Measurements from ENCODE around the gene PIEZO1.
A peak's percentile ranks its signal among the peaks of the same experiment; 100 is the strongest.
"Not testable (repeated sequence)": the region's sequence is repeated elsewhere in the genome, so short reads cannot be mapped to it uniquely, and the experiment has no call there.

The PIEZO1 gene

DNA sequence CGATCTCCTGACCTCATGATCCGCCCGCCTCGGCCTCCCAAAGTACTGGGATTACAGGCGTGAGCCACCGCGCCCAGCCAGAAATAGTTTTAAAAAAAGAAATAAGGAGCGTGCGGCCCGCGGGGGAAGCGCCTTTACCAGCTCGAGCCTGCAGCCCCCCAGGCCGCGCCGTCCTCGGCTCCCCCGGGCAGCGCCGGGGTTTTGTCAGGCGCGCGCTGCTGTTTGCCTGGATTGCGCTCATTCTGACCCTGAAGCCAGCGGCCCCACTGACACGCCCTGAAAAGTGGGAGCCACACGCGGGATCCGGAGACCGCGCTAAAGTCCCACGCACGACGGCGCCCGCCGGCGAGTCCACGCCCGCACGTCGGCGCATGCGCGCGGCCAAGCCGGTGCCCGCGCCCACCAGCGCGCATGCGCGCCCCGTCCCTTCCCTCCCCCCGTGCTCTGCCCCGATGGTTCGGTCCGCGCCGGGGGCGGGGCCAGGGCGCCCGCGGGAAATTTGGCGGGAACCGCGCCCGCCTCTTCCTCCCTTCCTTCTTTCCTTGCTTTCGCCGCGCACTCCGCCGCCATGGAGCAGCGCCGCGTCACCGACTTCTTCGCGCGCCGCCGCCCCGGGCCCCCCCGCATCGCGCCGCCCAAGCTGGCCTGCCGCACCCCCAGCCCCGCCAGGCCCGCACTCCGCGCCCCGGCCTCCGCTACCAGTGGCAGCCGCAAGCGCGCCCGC lies 18.4 kb upstream of the PIEZO1 start, which contains the start of gene CDT1:
Gene CDT1 (plus strand): TSS at position 526 of the 724 bp plus-strand sequence. CDS start 43 bp downstream, at position 569.
- peak; percentile 78 for DNase-seq

DNA sequence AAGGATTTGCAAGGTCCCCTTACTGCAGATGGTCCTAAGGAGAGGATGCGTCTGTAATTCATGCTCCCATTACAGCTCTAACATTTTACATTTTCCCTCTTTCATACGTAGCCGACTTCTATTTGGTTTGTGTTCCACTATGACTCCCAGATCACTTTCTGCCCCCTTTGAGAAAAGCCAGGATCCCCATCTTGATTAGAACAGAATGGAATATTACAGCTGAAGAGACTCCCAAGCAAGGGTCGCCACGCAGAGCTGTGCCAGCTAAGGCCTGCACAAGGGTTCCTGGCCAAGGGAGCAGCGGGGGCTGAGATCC lies 15.2 kb upstream of the PIEZO1 start:
- DNase-seq, result no peak

DNA sequence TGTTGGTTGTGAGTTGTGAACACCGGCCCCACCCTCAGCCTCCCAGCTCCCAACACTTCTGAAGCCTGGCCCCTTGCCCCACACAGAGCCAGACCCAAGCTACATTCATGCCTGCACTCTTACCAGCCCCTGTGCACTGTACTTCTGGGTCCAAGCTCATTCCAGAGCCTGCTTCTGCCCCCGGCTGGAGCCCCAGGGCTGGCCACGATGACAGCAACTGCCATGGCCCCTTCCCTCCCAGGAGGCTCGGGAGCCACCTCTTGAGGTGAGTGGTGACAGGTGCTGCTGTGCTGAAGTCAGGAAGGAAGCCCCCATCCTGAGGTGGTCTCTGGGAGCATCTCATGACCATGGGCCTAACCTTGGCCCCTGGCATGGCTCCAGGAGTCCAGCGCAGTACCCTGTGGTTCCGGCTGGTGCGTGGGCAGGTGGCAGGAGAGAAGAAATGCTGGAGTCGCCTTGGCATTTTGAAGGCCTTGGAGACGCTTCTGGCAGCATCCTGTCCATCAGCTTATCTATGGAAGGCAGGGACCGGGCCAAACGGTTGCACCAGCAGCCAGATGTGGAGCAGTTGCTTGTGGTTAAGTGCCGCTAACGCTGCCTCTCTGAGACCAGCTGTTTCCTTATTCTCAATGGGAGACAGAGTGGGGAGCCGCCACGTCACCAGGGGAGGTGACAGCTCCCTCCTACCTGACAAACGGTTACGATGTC lies 14.7 kb upstream of the PIEZO1 start:
- DNase-seq, result no peak

DNA sequence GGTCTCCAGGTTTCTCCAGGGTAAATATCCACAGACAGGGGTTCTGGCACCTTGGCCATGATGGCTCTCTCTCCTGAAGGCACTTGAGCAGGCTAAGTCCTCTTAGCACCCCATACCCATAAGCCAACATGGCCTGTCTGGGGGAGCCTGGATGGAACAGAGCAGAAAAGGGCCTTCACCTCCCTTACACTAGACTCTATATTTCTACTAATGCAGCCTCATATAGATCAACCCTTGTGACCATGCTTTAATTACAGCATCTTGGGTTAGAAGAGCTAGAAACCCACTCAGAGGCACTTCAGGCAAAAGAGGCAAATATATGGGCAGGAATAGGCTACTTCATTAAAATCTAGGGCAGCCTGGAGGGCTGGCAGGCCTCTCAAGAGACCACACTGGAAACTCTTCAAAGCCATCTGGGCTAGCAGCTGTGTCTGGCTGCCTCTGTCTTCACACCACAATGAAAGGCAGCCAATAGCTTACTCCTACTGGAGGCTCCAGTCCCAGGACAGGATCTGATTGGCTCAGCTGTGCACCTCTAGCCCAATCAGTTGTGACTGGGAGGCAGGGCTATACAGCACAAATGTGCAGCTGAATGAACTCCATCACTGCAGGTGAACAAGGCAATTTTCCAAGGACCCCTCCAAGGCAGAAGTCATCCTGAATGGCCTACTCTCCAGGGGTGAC lies 13.9 kb upstream of the PIEZO1 start:
- DNase-seq, result no peak

GRCh38 chr16:88798073-88798472 lies 13.1 kb upstream of the PIEZO1 start:
- DNase-seq, result no peak

DNA sequence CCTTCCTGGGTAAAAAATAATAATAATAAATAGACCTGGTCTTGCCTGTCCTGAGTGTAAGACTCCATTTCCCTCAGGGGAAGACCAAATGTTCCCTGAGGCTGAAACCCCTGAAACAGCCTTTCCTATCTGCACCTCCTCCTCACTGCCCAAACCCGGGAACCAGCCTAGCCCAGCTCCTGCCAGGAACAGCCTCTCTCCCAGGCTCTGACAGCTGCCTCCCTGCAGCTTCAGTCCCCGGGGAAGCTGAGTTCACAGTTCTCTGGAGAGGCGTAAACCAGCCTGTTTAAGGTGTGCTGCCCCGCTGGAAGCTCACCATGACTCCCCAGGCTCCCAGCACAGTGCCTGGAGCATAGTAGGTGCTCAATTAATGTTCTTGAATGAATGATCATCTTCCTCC lies 11.3 kb upstream of the PIEZO1 start:
- DNase-seq, result no peak

DNA sequence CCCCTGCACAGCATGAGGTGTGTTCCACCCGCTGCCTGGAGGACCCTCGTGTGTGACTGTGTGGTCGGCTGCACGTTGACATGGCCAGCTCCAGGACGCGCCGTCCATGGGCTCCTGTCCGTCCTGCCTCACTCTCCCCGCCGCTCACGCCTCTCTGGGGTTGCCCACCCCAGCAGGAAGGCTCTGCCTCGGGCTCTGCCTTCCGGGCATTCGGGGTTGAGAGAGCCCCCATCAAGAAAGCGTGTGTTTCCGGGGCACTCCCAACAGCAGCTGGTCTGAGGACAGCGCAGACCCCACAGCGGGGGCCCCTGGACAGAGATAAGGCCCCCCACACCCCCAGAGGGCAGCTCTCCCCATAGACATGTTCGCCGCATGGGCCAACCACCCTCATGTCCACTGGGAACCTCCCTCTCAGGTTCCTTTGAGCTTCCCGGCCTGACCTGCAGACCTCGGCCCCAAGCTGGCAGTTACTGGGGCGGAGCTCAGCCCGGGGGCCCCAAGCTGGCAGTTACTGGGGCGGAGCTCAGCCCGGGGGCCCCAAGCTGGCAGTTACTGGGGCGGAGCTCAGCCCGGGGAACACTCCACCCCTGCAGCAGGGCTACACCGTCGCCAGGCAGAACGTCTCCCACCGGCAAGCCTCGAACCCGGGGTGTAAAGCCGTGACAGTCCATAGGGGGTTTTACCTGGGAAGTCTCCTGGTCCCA lies 8.4 kb upstream of the PIEZO1 start:
- DNase-seq, result no peak

DNA sequence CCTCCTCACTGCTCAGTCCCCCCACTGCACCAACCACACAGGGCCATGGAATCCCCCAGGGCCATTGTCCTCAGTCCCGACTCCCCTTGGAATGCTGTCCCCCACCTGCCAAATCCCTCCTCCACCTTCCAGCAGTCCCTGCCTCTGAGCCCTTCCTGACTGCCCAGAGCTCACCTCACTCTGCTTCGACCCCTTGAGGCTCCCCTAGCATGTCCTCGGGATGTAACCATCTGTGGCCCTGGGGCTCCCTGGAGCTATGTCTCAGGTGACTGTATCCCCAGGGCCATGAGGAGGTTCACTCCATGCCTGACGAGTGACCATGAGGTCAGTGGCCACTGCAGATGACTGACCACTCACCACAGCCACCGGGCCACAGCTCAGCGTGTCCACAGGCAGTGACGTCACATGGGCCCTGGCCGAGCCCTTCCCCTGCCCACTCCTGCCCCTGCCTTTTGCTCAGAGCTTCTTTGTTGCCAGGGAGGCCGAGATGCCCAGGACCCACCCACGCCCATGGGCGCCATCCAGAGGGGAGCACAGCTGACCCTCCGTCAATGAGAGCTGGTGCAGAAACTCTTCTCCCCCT lies 7.7 kb upstream of the PIEZO1 start:
- no peak for DNase-seq

GRCh38 chr16:88792078-88792550 lies 7.1 kb upstream of the PIEZO1 start:
- no peak for DNase-seq

GRCh38 chr16:88790312-88791211 lies 5.5 kb upstream of the PIEZO1 start:
- peak; percentile 54 for DNase-seq

DNA sequence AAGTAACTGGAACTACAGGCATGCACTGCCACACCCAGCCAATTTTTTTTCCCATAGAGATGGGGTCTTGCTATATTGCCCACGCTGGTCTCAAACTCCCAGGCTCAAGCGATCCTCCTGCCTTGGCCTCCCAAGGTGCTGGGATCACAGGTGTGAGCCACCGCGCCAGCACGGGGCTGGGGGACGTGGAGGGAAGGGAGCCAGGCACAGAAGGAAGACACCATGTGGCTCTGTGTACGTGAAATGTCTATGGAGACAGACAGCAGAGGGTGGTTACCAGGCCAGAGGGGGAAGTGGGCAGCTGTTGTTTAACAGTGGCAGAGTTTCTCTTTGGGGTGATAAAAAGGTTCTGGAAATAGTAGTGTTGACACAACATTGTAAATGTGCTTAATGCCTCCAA lies 4.6 kb upstream of the PIEZO1 start:
- no peak for DNase-seq

DNA sequence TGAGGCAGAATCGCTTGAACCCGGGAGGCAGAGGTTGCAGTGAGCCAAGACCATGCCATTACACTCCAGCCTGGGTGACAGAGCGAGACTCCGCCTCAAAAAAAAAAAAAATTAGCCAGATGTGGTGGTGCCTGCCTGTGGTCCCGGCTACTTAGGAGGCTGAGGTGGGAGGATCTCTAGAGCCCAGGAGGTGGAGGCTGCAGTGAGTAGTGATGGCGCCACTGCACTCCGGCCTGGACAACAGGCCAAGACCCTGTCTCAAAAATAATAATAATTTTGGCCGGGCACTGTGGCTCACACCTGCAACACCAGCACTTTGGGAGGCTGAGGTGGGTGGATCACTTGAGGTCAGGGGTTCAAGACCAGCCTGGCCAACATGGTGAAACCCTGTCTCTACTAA lies 3.7 kb upstream of the PIEZO1 start:
- not testable (repeated sequence) for DNase-seq

- no peak for DNase-seq
Observed at GRCh38 chr16:88787579-88788314, 2.7 kb upstream of the PIEZO1 start.

- no peak for DNase-seq
Observed at GRCh38 chr16:88784856-88785105, 239 bp downstream of the PIEZO1 start.

GRCh38 chr16:88784074-88784855 lies 755 bp downstream of the PIEZO1 start:
- no peak for DNase-seq

GRCh38 chr16:88783391-88784073 lies 1.5 kb downstream of the PIEZO1 start:
- no peak for DNase-seq

DNA sequence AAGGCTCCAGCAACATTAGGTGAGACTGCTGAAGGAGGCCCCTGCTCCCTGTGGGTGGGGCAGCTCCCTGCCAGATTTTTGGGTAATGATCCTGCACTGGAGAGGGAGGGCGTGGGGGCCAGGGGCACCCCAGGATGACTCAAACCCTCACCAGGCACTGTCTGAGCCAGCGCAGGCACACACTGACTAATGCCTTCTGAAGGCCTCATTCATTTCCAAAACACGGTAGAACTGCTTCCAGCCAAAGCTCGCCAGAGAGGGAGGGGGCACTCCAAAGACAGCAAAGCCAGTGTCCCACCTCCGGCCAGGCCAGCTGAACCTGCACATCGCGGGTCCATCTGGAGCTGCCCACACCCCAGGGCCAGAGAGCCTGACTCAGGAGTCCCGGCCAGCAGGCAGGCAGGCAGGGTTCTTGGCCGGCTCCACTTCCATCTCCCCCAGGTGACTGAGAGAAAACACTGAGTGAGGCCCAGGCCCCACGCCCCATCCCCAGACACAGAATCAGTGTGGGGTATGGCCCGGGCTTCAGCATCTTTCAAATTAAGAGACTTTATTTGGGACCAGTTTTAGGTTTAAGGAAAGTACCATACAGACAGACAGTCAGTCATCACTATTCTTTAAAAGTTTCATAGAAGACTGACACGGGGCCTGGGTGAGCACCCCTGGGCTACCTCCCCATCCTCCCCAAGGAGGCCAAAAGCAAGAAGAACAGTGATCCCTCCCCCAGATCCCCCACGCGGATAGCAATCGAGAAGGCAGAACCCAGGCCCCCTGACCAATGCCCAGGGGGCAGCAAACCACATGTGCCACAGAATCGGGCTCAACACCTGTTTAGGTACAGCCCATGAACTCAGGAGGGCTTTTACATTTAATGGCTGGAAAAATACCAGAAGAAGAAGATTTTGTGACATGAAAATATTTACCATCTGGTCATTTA lies 2.3 kb downstream of the PIEZO1 start:
- peak; percentile 44 for DNase-seq
